ENCODE measurements around the gene SLC10A1. TPM values are rescaled to one million over a fixed set of nuclear protein-coding genes. Genes with fewer than 3 reads are reported as not detected.

Gene SLC10A1
- polyA plus RNA-seq, 10 donors: 0.12 to 0.13 TPM; not detected in 8

Other genes starting within 250 kb of the SLC10A1 start
- under 1 TPM in 2 of 10 donors, not detected in 8; 0.04 to 0.06 TPM for gene CCDC177, start 222.4 kb downstream of the SLC10A1 start, polyA plus RNA-seq (ENCODE audit: insufficient read length in 10 of 10)
- 10 to 100 TPM; 15.2 to 20.8 (median 18.3) TPM for gene SUSD6, start 185.6 kb downstream of the SLC10A1 start, polyA plus RNA-seq (ENCODE audit: insufficient read length in 10 of 10)
- 100 to 1,000 TPM; 206 to 334 (median 244) TPM for gene SRSF5, start 30.1 kb downstream of the SLC10A1 start, polyA plus RNA-seq (ENCODE audit: insufficient read length in 10 of 10)
- gene SMOC1, start 82.2 kb upstream of the SLC10A1 start, polyA plus RNA-seq (ENCODE audit: insufficient read length in 10 of 10): 10 to 100 TPM in 1 of 10 donors, 1 to 10 TPM in 9; 2.9 to 10.8 (median 4.7) TPM